Measurements from ENCODE around the gene RTEL1. TPM values are rescaled to one million over a fixed set of nuclear protein-coding genes. Genes with fewer than 3 reads are reported as not detected.

RTEL1 gene
- polyA plus RNA-seq, 1 donor from 2014 or later, result 29.2 TPM

GRCh38 chr20:63731410-63731809, 73.3 kb downstream of the RTEL1 start:
- no peaks in the 10 kb centered on the region for H3F3A ChIP-seq (ENCODE audit: insufficient read depth, low read length, poor library complexity, severe bottlenecking)
- H3K27ac ChIP-seq (ENCODE audit: low read length), result no peak overlapping the region
- no peak overlapping the region for H2AFZ ChIP-seq (ENCODE audit: low read depth, low read length)
- no peak for TF ChIP-seq CTCF (IDR thresholded peaks at IDR 0.05; ENCODE audit: poor library complexity, severe bottlenecking)
- no peak overlapping the region for H3K4me2 ChIP-seq (ENCODE audit: low read length)
- H3K9me2 ChIP-seq (ENCODE audit: insufficient read depth, low read length), result no peaks in the 10 kb centered on the region
- H3K9ac ChIP-seq (ENCODE audit: low read length), result no peak overlapping the region
- H3K9me3 ChIP-seq (ENCODE audit: low read length), result no peaks in the 10 kb centered on the region
- H3K36me3 ChIP-seq (ENCODE audit: insufficient read depth, low read length), result no peaks in the 10 kb centered on the region
- no peaks in the 10 kb centered on the region for H3K27me3 ChIP-seq (ENCODE audit: insufficient read depth, low read depth, low read length)
- H4K20me1 ChIP-seq (ENCODE audit: insufficient read depth), result no peaks in the 10 kb centered on the region
- H3K4me3 ChIP-seq (ENCODE audit: low read length), result no peak overlapping the region
- H3K79me2 ChIP-seq (replicated peaks; ENCODE audit: insufficient read depth, low read length), result peaks cover 6% of the 10 kb centered on the region

GRCh38 chr20:63732118-63733095, 74.3 kb downstream of the RTEL1 start:
- Histone ChIP-seq H3K9ac (ENCODE audit: low read length) (no peak overlapping the region), H3K4me2 (ENCODE audit: low read length) (no peak overlapping the region), H2AFZ (ENCODE audit: low read depth, low read length) (no peak overlapping the region), H3K27ac (ENCODE audit: low read length) (no peak overlapping the region), H3K9me3 (ENCODE audit: low read length) (no peaks in the 10 kb centered on the region), H3K4me3 (ENCODE audit: low read length) (no peak overlapping the region), H3K9me2 (ENCODE audit: insufficient read depth, low read length) (no peaks in the 10 kb centered on the region), H3K36me3 (ENCODE audit: insufficient read depth, low read length) (no peaks in the 10 kb centered on the region), H3F3A (ENCODE audit: insufficient read depth, low read length, poor library complexity, severe bottlenecking) (no peaks in the 10 kb centered on the region), H3K79me2 (replicated peaks; ENCODE audit: insufficient read depth, low read length) (no peaks in the 10 kb centered on the region), H3K27me3 (ENCODE audit: insufficient read depth, low read depth, low read length) (no peaks in the 10 kb centered on the region), H4K20me1 (ENCODE audit: insufficient read depth) (no peaks in the 10 kb centered on the region)
- TF ChIP-seq POLR2AphosphoS5 (IDR thresholded peaks at IDR 0.05) (no peak), MXI1 (conservative IDR thresholded peaks at IDR 0.05; ENCODE audit: poor library complexity, severe bottlenecking) (no peak), EZH2 (IDR thresholded peaks at IDR 0.05; ENCODE audit: borderline replicate concordance, insufficient read depth, low read length, poor library complexity, severe bottlenecking) (no peak), REST (IDR thresholded peaks at IDR 0.05; ENCODE audit: borderline replicate concordance) (no peak), RAD21 (conservative IDR thresholded peaks at IDR 0.05) (no peak), TAF1 (IDR thresholded peaks at IDR 0.05; ENCODE audit: low read depth) (no peak), EP300 (conservative IDR thresholded peaks at IDR 0.05; ENCODE audit: poor library complexity, severe bottlenecking) (no peak), CTCF (IDR thresholded peaks at IDR 0.05; ENCODE audit: poor library complexity, severe bottlenecking) (no peak), SMC3 (conservative IDR thresholded peaks at IDR 0.05; ENCODE audit: poor library complexity) (no peak)
